ENCODE measurements around the gene UBE2E1.

GRCh38 chr3:23864931-23865330 is 59.2 kb downstream of the UBE2E1 start:
- TF ChIP-seq POLR2AphosphoS5 (IDR thresholded peaks at IDR 0.05; ENCODE audit: borderline replicate concordance, low read depth, low read length) (no peak), EZH2 (IDR thresholded peaks at IDR 0.05) (no peak), FOXP2 (optimal IDR thresholded peaks at IDR 0.05; ENCODE audit: control extremely low read depth, extremely low read length, insufficient read depth) (no peak)
